NCI-H446 (cell line): ENCODE measurements around the gene PSEN2.

Source experiments
- DNase-seq, 2 experiments: peaks; one replicate each; lab custom pipeline; 2025; lab: John Stamatoyannopoulos, UW

Gene PSEN2

DNA sequence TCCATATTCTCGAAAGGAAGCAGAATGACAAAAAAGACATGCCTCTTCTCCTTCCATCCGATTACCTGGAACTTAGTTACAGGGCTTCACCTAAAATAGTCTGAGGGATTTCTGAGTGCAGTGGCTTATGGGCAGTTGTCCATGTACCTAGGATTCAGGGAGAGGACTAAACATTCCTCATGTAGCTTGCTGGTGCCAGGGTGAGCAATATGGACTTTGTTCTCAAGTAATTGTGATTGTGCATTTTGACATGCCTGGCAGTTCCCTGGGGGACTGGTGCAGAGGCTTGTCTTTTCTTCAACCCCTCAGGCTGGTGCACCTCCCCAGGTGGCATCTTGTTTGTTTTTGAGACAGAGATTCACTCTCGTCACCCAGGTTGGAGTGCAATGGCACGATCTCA, 6.1 kb upstream of the PSEN2 start:
- no peak for DNase-seq

DNA sequence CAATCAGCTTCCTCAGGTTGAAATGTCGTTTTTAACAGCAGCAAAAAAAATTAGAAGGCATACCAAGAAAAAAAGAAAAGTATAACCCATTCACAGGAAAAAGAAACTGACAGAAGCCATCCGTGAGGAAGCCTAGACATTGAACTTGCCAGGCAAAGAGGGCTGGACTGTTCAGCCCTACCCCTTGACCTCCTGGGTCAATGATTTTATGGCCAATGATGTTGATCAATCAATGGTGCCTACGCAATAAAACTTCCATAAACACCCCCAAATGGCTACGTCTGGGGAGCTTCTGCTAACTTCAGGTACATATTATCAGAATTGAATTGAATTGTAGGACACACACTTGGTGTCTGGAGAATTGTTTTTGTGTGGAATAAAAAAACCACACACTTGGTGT, 4.8 kb upstream of the PSEN2 start:
- no peak for DNase-seq

DNA sequence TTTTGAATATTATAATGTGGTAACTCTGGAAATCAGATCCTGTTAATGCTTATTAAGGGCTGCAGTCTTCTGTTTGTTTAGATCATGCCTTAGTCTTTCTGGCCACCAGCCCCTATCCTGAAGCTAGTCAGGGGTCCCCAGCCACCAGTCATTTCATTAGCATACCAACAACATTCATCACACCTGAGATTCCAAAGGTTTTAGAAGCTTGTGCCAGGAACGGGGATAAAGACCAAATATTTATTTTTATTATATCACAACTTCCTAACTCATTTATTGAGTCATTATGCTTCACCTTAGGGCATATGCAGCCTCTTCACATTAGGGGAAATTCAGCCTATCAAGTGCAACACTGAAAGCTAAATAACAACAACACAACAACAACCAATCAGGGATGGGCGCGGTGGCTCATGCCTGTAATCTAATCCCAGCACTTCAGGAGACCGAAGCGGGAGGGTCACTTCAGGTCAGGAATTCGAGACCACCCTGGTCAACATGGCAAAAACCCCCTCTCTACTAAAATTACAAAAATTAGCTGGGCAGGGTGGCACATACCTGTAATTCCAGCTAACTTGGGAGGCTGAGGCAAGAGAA, 2.9 kb upstream of the PSEN2 start:
- no peak for DNase-seq

DNA sequence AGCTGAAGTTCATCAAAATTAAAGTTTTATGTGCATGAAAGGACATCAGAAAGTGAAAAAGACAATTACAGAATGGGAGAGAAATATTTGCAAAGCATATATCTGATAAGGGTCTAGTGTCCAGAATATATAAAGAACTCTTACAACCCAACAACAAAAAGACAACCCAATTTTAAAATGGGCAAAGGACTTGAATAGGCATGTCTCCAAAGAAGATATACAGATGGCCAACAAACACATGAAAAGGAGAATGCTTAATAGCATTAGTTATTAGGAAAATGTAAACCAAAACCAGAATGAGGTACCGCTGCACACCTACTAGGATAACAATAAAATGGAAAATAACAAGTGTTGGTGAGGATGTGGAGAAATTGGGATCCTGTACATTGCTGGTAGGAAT, 1.7 kb upstream of the PSEN2 start:
- DNase-seq: no peak

DNA sequence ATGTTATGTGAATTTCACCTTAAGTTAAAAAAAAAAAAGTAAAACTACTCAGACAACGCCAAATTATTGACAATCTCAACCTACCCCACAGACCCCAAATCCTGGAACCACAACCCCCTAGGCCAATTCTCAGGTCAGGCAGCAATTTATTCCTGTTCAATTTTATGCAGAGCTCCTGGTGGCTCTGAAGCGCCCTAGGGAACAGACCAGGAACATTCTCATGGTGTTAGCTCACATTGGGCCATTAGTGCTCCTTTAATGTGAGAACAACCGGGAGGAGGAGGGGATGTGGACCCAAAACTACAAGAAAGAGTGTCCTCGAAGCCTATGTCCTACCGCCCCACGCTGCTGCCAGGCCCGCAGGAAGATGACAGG, 403 bp upstream of the PSEN2 start:
- DNase-seq: peak in 1 of 2 experiments; percentile 55

DNA sequence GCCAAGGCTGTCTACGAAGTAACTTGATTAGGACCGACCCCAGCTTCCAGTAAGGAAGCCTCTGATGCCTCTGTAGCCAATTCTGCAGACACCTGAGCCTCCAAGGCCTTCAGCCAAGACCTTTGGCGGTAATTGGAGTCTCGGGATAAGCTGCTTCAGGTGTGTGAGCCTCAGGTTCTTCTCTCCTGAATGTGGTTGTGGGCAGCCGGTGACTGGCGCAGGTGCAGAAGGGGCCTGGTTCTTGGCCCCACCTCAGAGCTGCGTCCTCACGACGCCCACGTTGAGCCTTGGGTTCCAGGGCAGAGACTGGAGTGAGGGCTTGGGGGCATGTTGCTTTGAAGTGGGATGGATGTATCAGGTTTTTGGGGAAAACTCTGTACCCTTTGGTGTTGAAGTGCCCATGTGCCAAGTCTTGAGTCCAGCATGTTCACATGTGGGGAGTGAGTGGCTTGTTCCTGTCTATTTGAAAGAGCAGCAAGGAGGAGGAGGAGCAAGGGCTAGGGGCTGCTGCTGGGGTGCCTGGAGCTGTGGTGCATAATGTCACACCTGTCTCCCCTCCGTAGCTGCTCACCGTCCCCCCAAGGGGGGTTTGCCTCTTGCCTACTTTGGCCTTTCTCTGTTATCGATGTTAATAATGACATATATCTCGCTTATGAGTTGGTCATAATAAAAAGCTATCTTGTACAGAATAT, 1.4 kb downstream of the PSEN2 start:
- no peak for DNase-seq

DNA sequence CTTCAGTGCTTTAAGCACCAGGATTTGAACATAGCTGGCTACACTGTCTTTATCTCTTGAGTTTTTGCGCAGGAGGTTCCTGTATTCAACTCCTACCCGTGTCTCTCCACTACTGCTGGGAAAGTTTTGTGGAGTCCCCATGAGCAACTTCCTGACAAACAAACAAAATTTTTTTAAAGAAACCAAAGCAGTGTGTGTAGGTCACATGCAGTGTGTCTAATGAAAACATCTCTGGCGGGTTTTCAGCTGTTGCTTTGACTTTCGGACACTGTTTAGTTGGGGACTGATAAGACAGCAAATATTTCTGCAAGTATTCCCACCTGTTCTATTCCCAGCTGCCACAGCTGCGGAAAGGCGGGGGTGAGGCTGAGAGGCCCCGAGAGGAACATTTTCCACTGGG, 2.0 kb downstream of the PSEN2 start:
- DNase-seq: no peak

DNA sequence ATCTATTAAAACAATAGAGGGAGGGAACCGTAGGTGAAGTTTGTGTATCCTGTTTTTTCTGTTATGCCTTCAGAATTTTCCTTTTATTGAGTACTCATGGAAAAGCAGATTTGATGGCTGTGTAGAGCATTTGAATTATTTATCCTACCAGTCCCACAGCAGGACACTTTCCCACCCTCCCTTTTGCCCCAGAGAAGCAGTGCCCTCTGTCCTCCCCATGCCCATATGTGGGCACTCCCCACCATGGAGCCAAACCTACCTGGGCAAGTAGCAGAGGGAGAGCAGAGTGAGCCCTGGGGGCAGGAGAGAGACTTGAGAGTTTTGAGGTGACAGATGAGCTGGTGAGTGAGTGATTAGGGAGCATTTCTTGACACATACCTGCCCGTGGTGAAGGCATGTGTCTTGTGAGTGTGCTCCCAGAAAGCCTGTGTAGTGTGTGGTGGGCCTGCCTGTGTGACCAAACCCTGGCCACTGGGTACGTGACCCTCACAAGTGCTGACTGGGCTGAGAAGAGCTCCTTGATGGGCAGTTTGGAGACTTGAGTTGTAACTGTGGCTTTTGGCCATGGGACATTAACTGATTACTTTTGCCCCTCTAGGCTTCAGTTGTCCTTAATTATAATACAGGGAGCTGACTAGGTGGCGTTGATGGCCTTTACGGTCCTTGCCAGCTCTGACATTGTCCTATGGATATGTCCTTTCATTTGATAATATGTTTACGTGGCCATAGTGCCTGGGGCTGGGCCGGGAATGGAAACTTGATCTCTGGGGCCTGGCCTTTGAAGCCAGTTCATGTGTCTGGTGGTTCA, 3.6 kb downstream of the PSEN2 start:
- DNase-seq: no peak

DNA sequence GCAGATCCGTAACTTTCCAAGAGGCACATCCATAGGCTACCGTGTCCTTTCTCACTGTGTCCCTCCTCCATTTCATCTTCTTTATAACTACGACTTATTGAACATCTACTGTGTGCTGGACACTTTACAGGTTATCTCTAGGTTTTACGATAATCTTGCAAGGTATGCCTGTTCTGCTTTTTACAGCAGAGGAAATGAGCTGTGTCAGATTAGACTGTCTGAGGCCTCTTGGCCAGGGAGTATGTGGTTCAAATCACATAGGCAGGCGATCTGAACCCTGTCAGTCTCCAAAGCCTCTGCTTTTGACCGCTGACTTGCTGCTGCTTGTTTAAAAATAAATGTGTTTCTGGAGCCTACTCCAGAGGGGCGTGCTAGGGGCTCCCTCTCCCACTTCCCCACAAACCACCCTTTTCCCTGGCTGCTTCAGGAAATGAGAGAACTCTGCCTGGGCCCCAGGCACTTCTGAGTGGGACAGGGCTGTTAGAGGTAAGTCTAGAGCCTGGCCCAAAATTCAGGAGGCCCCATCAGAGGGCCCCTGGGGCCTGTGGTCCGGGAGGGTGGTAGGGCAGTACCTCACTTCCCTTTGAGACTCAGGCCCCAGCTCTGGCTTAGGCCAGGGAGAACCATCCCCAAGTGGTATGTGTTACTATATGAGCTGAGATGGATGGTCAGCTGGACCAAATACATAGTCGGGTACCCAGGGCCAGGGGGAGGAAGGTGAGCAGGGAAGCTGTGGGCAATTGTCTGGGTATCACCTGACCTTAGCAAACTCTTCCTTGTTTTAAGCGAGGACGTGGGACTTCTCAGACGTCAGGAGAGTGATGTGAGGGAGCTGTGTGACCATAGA, 4.4 kb downstream of the PSEN2 start:
- DNase-seq: no peak

DNA sequence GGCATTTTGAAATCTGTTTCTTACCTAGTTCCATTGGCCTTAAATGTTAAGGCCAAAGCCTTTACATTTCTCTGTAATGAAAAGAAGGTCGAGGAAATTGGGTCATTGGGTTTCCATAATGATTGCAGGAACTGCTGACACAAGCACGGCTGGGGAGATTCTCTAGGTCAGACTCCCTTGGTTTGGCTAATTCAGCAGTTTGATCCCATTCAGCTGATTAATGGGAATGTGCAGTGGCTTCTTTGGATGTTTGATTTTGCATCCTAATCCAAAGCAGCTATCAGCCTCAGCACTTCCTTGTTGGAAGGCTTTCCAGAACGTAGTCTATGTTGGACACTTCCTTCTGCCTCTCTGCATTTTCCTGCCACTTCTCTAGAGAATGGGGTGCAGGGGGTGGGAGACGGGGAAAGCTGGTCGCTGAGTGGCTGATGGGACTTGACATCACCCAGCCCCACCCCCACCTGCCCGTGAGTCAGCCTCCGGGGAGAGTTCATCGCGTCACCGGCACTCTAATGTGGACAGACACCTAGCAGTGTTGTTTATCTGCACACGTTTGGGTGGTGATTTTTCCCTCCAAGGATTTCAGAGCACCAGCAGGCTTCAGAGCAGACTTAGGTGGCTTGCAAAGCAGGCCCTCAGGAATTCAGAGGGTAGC, 5.4 kb downstream of the PSEN2 start:
- DNase-seq: no peak

DNA sequence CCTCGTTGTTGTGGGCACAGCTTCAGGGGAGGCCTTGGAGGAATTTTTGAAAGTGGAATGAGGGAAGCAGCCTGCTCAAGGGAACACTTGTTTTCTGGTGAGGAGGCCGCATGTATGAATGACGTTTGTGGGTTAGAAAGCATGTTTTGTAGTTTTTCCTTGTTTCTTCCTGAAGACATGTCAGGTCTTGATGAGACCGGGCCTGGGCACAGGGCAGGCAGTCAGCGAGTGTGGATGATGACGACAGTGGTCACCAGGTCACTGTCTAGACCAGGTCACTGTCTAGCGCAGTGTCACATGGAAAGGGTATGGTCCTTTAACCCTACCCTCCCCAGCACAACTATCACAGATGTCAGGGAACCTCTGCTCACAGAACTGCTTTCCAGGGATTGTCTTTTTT, 7.3 kb downstream of the PSEN2 start:
- no peak for DNase-seq

DNA sequence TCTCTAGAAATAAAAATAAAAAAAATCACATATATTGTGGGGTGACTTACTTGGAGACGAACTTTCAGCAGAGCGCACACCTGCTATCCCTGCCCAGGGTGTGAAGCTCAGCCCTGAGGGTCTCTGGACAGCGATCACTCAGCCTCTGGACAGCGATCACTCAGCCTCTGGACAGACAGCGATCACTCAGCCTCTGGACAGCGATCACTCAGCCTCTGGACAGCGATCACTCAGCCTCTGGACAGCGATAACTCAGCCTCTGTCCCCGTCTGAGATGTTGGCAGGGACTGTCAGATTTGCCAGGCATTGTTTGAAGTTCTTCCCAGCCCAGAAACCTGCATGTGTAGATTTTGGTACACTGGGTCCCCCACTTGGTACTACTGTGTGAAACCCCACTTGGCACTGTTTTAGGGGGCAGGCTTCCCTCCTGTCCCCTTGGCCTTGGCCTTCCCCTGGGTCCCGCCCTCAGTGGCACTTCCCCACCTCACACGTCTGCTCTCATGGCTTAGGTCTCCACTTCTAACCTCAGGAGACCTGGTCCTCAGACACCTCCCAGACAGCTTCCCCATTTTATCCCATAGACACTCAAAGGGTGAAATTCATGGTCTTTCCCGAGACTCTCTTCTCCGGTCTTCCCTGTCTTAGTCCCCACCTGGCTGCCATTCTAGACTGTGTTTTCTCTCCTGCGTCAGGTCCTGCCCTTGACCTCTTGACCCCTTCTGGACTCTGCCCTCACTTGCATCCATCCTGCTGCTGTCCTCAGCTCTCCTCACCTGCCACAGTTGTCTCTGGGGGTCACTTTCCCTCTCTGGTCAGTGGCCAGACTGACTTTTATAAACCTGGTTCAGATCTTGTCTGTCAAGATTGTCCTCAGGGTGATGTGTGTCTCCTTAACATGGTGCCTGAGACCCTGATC, 10.2 kb downstream of the PSEN2 start:
- DNase-seq: no peak

DNA sequence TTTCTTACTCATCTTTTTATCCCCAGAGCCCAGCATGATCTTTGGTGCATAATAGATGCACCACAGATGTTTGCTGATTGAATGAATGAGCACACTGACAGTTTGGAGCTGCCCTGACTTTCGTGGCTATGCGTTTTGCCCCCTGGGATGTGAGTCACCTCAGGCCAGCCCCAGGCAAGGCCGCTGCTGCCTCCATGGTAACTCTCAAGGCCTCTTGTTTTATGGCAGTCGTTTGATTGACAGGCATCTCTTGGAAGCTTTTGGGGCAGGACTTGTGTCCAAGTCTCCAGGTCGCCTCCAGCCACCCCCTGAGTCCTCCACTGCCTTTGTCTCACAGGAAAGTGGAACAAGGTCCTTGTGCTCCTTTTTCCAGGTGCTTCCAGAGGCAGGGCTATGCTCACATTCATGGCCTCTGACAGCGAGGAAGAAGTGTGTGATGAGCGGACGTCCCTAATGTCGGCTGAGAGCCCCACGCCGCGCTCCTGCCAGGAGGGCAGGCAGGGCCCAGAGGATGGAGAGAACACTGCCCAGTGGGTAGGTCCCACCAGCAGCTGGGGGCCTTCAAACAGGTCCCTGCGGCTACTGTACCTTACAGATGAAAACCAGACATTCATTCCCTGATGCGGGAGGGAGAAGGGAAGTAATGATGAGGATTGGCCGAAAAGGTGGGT, 11.2 kb downstream of the PSEN2 start:
- DNase-seq: no peak

DNA sequence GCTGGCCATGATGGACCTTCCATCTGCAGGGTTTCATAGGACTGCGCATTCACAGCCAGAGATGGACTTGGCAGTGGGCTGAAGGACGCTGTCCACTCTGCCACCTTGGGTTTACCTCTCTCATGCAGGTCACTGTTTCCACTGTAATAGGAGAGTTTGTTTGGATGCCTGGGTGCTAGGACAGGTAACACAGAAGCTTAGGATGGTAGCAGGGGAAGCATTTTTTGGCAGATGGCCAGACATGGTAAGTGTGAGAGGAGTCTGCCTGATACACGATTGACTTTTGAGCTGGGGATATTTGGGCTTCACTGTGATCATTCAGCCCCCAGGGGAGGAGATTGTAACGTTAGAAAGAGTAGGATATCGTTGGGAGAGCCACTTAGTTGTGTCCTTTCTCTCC, 11.8 kb downstream of the PSEN2 start:
- DNase-seq: no peak

DNA sequence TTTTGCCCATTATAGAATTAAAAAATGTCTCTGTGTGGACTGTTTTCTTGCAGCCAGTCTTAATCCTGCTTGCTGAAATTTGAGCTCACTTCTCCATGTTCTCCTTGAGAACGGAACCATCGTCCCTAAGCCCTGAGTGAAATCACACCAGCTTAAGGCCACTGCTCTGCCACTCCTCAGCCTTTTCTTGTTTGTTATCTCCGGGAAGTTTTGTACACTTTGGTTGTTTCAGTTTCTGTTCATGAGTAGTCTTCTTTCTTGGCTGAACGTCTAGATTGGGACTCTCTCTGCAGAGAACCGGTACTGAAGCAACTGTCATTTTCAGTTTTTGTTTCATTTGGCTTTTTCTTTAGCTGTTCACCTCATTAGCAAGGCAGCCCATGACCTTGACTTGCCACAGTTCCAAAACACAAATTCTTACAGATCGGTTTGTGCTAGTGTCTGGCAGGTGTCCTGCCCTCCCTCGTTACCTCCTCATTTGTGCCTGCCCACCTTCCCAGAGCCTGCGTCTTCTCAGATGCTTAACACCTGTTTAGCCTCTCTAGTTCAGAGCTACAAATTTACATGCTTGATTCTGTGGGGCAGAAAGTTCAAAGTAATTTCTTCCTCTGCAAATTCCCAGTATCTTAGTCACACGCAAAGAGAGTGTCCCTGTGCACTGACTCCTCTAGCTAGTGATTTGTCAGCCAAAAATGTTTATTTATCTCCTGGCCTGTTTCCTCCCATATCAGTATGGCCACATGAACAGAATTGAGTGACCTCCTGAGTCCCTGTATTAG, 12.4 kb downstream of the PSEN2 start:
- no peak for DNase-seq

DNA sequence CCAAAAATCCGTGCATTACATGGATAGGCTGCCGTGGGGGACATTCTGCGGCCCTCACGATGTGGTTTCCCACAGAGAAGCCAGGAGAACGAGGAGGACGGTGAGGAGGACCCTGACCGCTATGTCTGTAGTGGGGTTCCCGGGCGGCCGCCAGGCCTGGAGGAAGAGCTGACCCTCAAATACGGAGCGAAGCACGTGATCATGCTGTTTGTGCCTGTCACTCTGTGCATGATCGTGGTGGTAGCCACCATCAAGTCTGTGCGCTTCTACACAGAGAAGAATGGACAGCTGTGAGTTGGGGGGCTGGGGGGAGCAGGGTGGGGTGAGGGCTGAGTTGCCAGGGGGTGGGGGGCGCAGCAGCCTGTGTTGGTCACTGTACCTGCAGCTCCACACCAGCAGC, 13.2 kb downstream of the PSEN2 start:
- no peak for DNase-seq

DNA sequence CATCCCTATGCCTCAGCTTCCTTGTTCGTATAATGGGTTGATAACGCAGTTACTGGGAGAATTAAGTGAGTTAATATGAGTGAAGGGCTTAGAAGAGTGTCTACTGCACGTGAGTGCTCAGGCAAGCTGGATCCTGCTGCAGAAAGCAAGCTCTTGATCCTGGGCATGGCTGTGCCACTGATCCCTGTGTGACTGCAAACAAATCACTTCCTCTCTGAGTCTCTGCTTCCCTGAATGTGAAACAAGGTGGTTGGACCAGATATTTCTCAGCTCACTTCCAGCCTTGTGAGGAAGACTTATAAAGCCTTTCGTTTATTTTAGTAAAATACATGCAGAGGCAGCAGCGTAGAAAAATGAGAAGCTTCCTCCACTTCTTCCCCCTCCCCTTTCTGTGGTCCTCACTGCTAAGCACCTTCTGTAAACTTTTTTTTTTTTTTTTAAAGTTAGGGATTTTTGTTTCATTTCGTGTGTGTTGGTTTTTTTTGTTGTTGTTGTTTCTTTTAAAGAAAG, 13.8 kb downstream of the PSEN2 start:
- DNase-seq: no peak

DNA sequence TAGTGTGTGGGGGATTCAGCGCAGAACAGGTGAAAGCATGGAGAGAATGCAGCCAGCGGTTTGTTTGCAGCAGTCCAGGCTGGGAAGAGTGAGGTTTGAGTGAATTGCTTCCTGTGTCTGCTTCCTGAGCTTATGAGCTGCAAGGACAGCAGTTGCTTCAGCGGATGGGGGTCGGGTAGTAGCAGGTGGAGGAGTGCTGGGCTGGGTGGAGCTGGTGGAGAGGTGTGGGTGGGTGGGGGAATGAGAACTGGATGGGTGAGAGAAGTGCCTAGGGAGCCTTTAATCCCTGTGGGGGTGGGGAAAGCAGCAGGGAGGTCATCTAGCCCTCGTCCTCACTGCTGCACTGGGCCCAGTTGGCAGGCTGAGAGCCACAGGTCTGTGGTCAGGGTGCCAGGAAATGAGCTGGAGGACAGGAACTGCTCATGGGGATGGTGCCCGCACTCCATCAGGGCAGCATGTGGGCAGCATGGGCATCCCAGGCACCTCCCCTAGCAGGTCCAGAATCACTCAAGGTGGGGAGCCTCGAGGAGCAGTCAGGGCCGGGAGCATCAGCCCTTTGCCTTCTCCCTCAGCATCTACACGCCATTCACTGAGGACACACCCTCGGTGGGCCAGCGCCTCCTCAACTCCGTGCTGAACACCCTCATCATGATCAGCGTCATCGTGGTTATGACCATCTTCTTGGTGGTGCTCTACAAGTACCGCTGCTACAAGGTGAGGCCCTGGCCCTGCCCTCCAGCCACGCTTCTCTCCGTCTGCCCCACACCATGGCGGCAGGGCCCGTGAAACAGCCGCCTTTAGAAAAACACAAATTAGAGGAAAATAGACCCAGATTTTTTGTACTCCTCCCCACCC, 14.8 kb downstream of the PSEN2 start:
- no peak for DNase-seq
